Liver (tissue), 9 donors: ENCODE measurements around the gene DSCAML1. TPM values are rescaled to one million over a fixed set of nuclear protein-coding genes. Genes with fewer than 3 reads are reported as not detected.

Experiments used
- DNase-seq: peaks from one replicate; pipeline ENCODE4 v3.0.0-alpha.2; 2017; ENCODE audit warnings: low spot score
- H3K27ac ChIP-seq, 2 donors: one replicate each; pipeline ENCODE4 v1.7.0; 2013; ENCODE audit warnings: inconsistent platforms in 2 of 2, low read length in 2 of 2, control low read depth in 1 of 2, low read depth in 1 of 2, mild to moderate bottlenecking in 1 of 2
- H3K27me3 ChIP-seq, 4 donors: one replicate each; pipeline versions ENCODE4 v1.6.1 to v1.7.0; 2013; ENCODE audit warnings: low read length in 3 of 4, inconsistent platforms in 1 of 4, mild to moderate bottlenecking in 1 of 4, moderate library complexity in 1 of 4; ENCODE audit not compliant: control insufficient read depth in 4 of 4, insufficient read depth in 4 of 4
- H3K36me3 ChIP-seq, 4 donors: one replicate each; pipeline versions ENCODE4 v1.6.1 to v1.7.0; 2013; ENCODE audit warnings: low read length in 3 of 4, mild to moderate bottlenecking in 3 of 4, low read depth in 1 of 4, moderate library complexity in 1 of 4; ENCODE audit not compliant: control insufficient read depth in 4 of 4, insufficient read depth in 3 of 4
- H3K4me1 ChIP-seq, 4 donors: one replicate each; pipeline versions ENCODE4 v1.6.1 to v1.7.0; 2013; ENCODE audit warnings: low read length in 3 of 4, mild to moderate bottlenecking in 3 of 4, moderate library complexity in 1 of 4; ENCODE audit not compliant: control insufficient read depth in 4 of 4, insufficient read depth in 4 of 4
- H3K4me3 ChIP-seq, 3 donors: one replicate each; pipeline versions ENCODE4 v1.6.1 to v1.7.0; 2013; ENCODE audit warnings: low read length in 3 of 3, control low read depth in 1 of 3, low read depth in 1 of 3, mild to moderate bottlenecking in 1 of 3
- H3K9ac ChIP-seq, 2 donors: one replicate each; pipeline ENCODE4 v1.7.0; 2013; ENCODE audit warnings: low read length in 2 of 2, mild to moderate bottlenecking in 2 of 2, moderate library complexity in 2 of 2, control low read depth in 1 of 2, low read depth in 1 of 2
- H3K9me3 ChIP-seq, 4 donors: one replicate each; pipeline versions ENCODE4 v1.6.1 to v1.7.0; 2013; ENCODE audit warnings: low read length in 3 of 4; ENCODE audit not compliant: control insufficient read depth in 4 of 4
- ATF3 ChIP-seq: IDR thresholded peaks from 2 replicates; pipeline ENCODE4 v1.6.1; 2016; ENCODE audit warnings: antibody characterized with exemption
- EGR1 ChIP-seq, 2 donors: IDR thresholded peaks; 2 replicates each; pipeline ENCODE4 v1.6.1; 2016 to 2018; ENCODE audit warnings: antibody characterized with exemption in 2 of 2, low read depth in 2 of 2
- FOXA2 ChIP-seq: IDR thresholded peaks from 2 replicates; pipeline ENCODE4 v1.6.1; 2016; ENCODE audit warnings: antibody characterized with exemption
- GABPA ChIP-seq, 2 donors: IDR thresholded peaks in 1 of 2; conservative IDR thresholded peaks in 1 of 2; 2 replicates each; pipeline ENCODE4 v1.6.1; 2016; ENCODE audit warnings: antibody characterized with exemption in 2 of 2, mild to moderate bottlenecking in 1 of 2, moderate library complexity in 1 of 2
- HNF4A ChIP-seq, 2 donors: conservative IDR thresholded peaks; 2 replicates each; pipeline ENCODE4 v1.6.1; 2016; ENCODE audit warnings: antibody characterized with exemption in 2 of 2, mild to moderate bottlenecking in 2 of 2
- JUND ChIP-seq, 2 donors: IDR thresholded peaks; 2 replicates each; pipeline ENCODE4 v1.6.1; 2016; ENCODE audit warnings: antibody characterized with exemption in 2 of 2
- MAX ChIP-seq: IDR thresholded peaks from 2 replicates; pipeline ENCODE4 v1.6.1; 2016; ENCODE audit warnings: antibody characterized with exemption
- NR2F2 ChIP-seq: IDR thresholded peaks from 2 replicates; pipeline ENCODE4 v1.6.1; 2016; ENCODE audit warnings: antibody characterized with exemption
- RAD21 ChIP-seq, 2 donors: IDR thresholded peaks; 2 replicates each; pipeline ENCODE4 v1.6.1; 2016; ENCODE audit warnings: antibody characterized with exemption in 2 of 2, mild to moderate bottlenecking in 2 of 2
- RXRA ChIP-seq, 2 donors: IDR thresholded peaks; 2 replicates each; pipeline ENCODE4 v1.6.1; 2017 to 2018; ENCODE audit warnings: antibody characterized with exemption in 2 of 2, mild to moderate bottlenecking in 1 of 2
- SP1 ChIP-seq: IDR thresholded peaks from 2 replicates; pipeline ENCODE4 v1.6.1; 2018; ENCODE audit warnings: antibody characterized with exemption, mild to moderate bottlenecking
- TAF1 ChIP-seq: conservative IDR thresholded peaks from 2 replicates; pipeline ENCODE4 v1.6.1; 2016; ENCODE audit warnings: antibody characterized with exemption, mild to moderate bottlenecking
- YY1 ChIP-seq: IDR thresholded peaks from 2 replicates; pipeline ENCODE4 v1.6.1; 2016; ENCODE audit warnings: antibody characterized with exemption, mild to moderate bottlenecking
- WGBS: extraction: QIAGEN DNeasy Blood & Tissue Kit; methylation state at CpG from one replicate; pipeline ENCODE4 v1.1.7; 2013; 5-methylcytosine and 5-hydroxymethylcytosine counted together
- polyA plus RNA-seq, 2 donors: library from polyadenylated mRNA; stranded (reverse) in 1 of 2; unstranded in 1 of 2; fragments of 200-250 nt in 1 of 2; fragments of >200 nt in 1 of 2; fragmentation: Nextera tagmentation in 1 of 2; extraction: Ambion mirVana in 1 of 2; gene quantifications; one replicate each; pipeline versions ENCODE4 v1.2.1 to v1.2.3, GENCODE V29; 2013 to 2015
- total RNA-seq, 2 donors: library from RNA; depleted of rRNA; stranded (reverse); fragments of >200 nt; gene quantifications; one replicate each; pipeline ENCODE4 v1.2.3, GENCODE V29; 2014
- TF ChIP-seq, protein P1 (sequence below): IDR thresholded peaks from 2 replicates; pipeline ENCODE4 v1.6.1; 2016; ENCODE audit warnings: antibody characterized with exemption, mild to moderate bottlenecking
- TF ChIP-seq, protein P2 (sequence below): IDR thresholded peaks from 2 replicates; pipeline ENCODE4 v1.6.1; 2016; ENCODE audit warnings: antibody characterized with exemption
- donor health status: healthy.
- donor health status: healthy.
- donor health status: healthy.
- donor health status: healthy.
- donor health status: healthy.

Gene DSCAML1
- total and polyA plus RNA-seq, 4 donors = 0.07 to 0.42 (median 0.20) TPM

DNA sequence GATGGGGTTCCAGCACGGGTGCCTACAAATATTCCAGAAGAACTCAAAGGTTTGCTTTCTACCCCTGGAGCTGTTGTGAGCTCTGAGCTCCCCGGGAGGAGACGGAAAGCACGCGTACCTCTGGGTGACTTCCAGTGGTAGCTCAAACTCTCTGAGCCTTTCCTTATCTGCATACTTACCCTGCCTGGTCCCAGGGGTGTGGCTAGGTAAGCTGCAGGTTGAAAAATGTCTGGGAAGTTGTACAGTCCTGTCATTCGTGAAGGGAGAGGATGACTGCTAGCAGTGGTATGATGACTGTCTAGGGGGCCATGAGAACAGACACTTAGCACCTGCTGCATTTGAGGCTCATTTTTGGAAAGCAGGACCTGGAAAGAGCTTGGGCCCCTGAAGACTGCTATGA lies 111.5 kb downstream of the DSCAML1 start:
- H3K27me3 ChIP-seq = no peaks in the 10 kb centered on the region
- H3K36me3 ChIP-seq = no peaks in the 10 kb centered on the region
- H3K4me1 ChIP-seq = no peaks in the 10 kb centered on the region
- H3K4me3 ChIP-seq = no peak overlapping the region
- 92% methylated on average over 6 of the region's 6 CpGs for WGBS
- DNase-seq = no peak
- no peak overlapping the region for H3K27ac ChIP-seq
- no peak overlapping the region for H3K9ac ChIP-seq
- H3K9me3 ChIP-seq = no peaks in the 10 kb centered on the region
- TF ChIP-seq, protein P1, sequence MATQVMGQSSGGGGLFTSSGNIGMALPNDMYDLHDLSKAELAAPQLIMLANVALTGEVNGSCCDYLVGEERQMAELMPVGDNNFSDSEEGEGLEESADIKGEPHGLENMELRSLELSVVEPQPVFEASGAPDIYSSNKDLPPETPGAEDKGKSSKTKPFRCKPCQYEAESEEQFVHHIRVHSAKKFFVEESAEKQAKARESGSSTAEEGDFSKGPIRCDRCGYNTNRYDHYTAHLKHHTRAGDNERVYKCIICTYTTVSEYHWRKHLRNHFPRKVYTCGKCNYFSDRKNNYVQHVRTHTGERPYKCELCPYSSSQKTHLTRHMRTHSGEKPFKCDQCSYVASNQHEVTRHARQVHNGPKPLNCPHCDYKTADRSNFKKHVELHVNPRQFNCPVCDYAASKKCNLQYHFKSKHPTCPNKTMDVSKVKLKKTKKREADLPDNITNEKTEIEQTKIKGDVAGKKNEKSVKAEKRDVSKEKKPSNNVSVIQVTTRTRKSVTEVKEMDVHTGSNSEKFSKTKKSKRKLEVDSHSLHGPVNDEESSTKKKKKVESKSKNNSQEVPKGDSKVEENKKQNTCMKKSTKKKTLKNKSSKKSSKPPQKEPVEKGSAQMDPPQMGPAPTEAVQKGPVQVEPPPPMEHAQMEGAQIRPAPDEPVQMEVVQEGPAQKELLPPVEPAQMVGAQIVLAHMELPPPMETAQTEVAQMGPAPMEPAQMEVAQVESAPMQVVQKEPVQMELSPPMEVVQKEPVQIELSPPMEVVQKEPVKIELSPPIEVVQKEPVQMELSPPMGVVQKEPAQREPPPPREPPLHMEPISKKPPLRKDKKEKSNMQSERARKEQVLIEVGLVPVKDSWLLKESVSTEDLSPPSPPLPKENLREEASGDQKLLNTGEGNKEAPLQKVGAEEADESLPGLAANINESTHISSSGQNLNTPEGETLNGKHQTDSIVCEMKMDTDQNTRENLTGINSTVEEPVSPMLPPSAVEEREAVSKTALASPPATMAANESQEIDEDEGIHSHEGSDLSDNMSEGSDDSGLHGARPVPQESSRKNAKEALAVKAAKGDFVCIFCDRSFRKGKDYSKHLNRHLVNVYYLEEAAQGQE = no peak
- TF ChIP-seq RXRA (IDR thresholded peaks at IDR 0.05) = no peak
- no peak for TF ChIP-seq EGR1 (IDR thresholded peaks at IDR 0.05; ENCODE audit: low read depth in 2 of 2)
- no peak for TF ChIP-seq TAF1
- TF ChIP-seq JUND (IDR thresholded peaks at IDR 0.05) = no peak
- TF ChIP-seq FOXA2 = no peak
- TF ChIP-seq, protein P2, sequence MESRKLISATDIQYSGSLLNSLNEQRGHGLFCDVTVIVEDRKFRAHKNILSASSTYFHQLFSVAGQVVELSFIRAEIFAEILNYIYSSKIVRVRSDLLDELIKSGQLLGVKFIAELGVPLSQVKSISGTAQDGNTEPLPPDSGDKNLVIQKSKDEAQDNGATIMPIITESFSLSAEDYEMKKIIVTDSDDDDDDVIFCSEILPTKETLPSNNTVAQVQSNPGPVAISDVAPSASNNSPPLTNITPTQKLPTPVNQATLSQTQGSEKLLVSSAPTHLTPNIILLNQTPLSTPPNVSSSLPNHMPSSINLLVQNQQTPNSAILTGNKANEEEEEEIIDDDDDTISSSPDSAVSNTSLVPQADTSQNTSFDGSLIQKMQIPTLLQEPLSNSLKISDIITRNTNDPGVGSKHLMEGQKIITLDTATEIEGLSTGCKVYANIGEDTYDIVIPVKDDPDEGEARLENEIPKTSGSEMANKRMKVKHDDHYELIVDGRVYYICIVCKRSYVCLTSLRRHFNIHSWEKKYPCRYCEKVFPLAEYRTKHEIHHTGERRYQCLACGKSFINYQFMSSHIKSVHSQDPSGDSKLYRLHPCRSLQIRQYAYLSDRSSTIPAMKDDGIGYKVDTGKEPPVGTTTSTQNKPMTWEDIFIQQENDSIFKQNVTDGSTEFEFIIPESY = no peak
- no peak for TF ChIP-seq NR2F2
- no peak for TF ChIP-seq GABPA (IDR thresholded peaks at IDR 0.05 in 1 of 2, conservative IDR thresholded peaks at IDR 0.05 in 1 of 2)
- no peak for TF ChIP-seq RAD21 (IDR thresholded peaks at IDR 0.05)
- no peak for TF ChIP-seq HNF4A (conservative IDR thresholded peaks at IDR 0.05)
- no peak for TF ChIP-seq SP1
- TF ChIP-seq MAX = no peak

DNA sequence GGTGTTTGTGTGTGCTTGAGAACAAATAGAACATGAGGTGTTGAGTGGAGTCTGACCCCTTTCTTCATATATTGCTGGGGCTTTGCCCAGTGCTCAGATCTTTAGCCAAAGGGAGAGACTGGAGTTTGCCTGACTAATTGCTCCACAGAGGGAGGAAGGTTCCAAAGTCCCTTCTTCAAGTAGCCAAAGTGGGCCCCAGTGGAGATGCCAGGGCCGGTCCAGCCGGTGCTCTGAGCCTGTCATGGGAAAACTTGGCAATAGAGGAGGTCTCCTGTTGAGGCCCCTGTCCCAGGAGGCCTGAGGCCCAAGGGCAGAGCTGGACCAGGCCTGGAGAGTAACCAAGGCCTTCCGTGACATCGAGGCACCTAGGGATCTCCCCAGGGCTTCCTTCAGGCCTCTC lies 112.3 kb downstream of the DSCAML1 start:
- 83% methylated on average over 4 of the region's 4 CpGs for WGBS
- Histone ChIP-seq H3K27ac (no peak overlapping the region), H3K27me3 (no peaks in the 10 kb centered on the region), H3K9me3 (no peaks in the 10 kb centered on the region), H3K9ac (no peak overlapping the region), H3K4me3 (no peak overlapping the region), H3K36me3 (no peaks in the 10 kb centered on the region), H3K4me1 (no peaks in the 10 kb centered on the region)
- TF ChIP-seq, protein P1 = no peak
- TF ChIP-seq ATF3 = no peak
- TF ChIP-seq RAD21 (IDR thresholded peaks at IDR 0.05) = no peak
- no peak for TF ChIP-seq RXRA (IDR thresholded peaks at IDR 0.05)
- no peak for TF ChIP-seq YY1
- TF ChIP-seq MAX = no peak
- TF ChIP-seq, protein P2 = no peak
- no peak for DNase-seq
